Ishikawa (cell line): ENCODE data around the gene FERD3L.

Experiments
- CEBPB ChIP-seq: IDR thresholded peaks from 2 replicates; pipeline ENCODE4 v1.6.1; 2012
- CREB1 ChIP-seq: IDR thresholded peaks from 2 replicates; pipeline ENCODE4 v1.6.1; 2012; ENCODE audit warnings: low read depth
- EGR1 ChIP-seq: IDR thresholded peaks from 2 replicates; pipeline ENCODE4 v1.6.1; 2012
- EP300 ChIP-seq: IDR thresholded peaks from 2 replicates; pipeline ENCODE4 v1.6.1; 2012; ENCODE audit warnings: borderline replicate concordance
- FOXM1 ChIP-seq: IDR thresholded peaks from 2 replicates; pipeline ENCODE4 v1.6.1; 2012; ENCODE audit warnings: low read depth, borderline replicate concordance
- MAX ChIP-seq: IDR thresholded peaks from 2 replicates; pipeline ENCODE4 v1.6.1; 2012
- NFIC ChIP-seq: IDR thresholded peaks from 2 replicates; pipeline ENCODE4 v1.6.1; 2012
- RAD21 ChIP-seq: IDR thresholded peaks from 2 replicates; pipeline ENCODE4 v1.6.1; 2012; ENCODE audit warnings: low read depth
- REST ChIP-seq: IDR thresholded peaks from 2 replicates; pipeline ENCODE4 v1.6.1; 2012; ENCODE audit warnings: low read depth, mild to moderate bottlenecking
- TAF1 ChIP-seq: IDR thresholded peaks from 2 replicates; pipeline ENCODE4 v1.6.1; 2012; ENCODE audit warnings: low read depth, mild to moderate bottlenecking
- TCF12 ChIP-seq: IDR thresholded peaks from 2 replicates; pipeline ENCODE4 v1.6.1; 2012; ENCODE audit warnings: low read depth
- TEAD4 ChIP-seq: IDR thresholded peaks from 2 replicates; pipeline ENCODE4 v1.6.1; 2012
- USF1 ChIP-seq: IDR thresholded peaks from 2 replicates; pipeline ENCODE4 v1.6.1; 2012
- YY1 ChIP-seq: IDR thresholded peaks from 2 replicates; pipeline ENCODE4 v1.6.1; 2012; ENCODE audit warnings: low read depth
- ZBTB7A ChIP-seq: IDR thresholded peaks from 2 replicates; pipeline ENCODE4 v1.6.1; 2012; ENCODE audit warnings: low read depth

The FERD3L gene

GRCh38 chr7:19133390-19133789 is 11.8 kb downstream of the FERD3L start:
- TF ChIP-seq YY1 (no peak), EGR1 (no peak), REST (no peak), CREB1 (no peak), ZBTB7A (no peak), TAF1 (no peak), EP300 (no peak), NFIC (no peak), RAD21 (no peak), FOXM1 (no peak), TEAD4 (no peak), MAX (no peak), TCF12 (no peak), USF1 (no peak)

GRCh38 chr7:19128856-19129255 is 16.4 kb downstream of the FERD3L start:
- TF ChIP-seq TAF1: no peak
- TF ChIP-seq FOXM1: no peak
- TF ChIP-seq EP300: no peak
- no peak for TF ChIP-seq MAX
- TF ChIP-seq TEAD4: no peak
- no peak for TF ChIP-seq REST
- no peak for TF ChIP-seq ZBTB7A
- TF ChIP-seq TCF12: no peak
- no peak for TF ChIP-seq NFIC
- no peak for TF ChIP-seq RAD21
- TF ChIP-seq CEBPB: no peak
- TF ChIP-seq YY1: no peak
- no peak for TF ChIP-seq EGR1
- no peak for TF ChIP-seq USF1
- no peak for TF ChIP-seq CREB1

- TF ChIP-seq ZBTB7A (no peak), RAD21 (peak; percentile 68)
Measured at GRCh38 chr7:19121977-19122588, 23.1 kb downstream of the FERD3L start.

GRCh38 chr7:19119870-19120486 is 25.2 kb downstream of the FERD3L start:
- no peak for TF ChIP-seq FOXM1
- TF ChIP-seq YY1: no peak
- TF ChIP-seq TCF12: no peak
- TF ChIP-seq MAX: no peak
- no peak for TF ChIP-seq TEAD4
- no peak for TF ChIP-seq CEBPB
- TF ChIP-seq RAD21: no peak
- TF ChIP-seq USF1: no peak
- no peak for TF ChIP-seq EGR1
- TF ChIP-seq ZBTB7A: no peak
- TF ChIP-seq NFIC: no peak
- TF ChIP-seq EP300: no peak
- TF ChIP-seq TAF1: no peak
- no peak for TF ChIP-seq REST
- no peak for TF ChIP-seq CREB1
